NOMO-1 treated with dmso at 0.1 percent for 144 hours (cell line): ENCODE results near the gene RAB35.

Source experiments
- DNase-seq: peaks from one replicate; lab custom pipeline; 2025; ENCODE audit not compliant: unreplicated experiment; lab: John Stamatoyannopoulos, UW

The RAB35 gene

GRCh38 chr12:120090206-120090605 lies 26.3 kb downstream of the RAB35 start:
- DNase-seq = no peak

GRCh38 chr12:120089796-120090195 lies 26.8 kb downstream of the RAB35 start:
- DNase-seq = no peak

GRCh38 chr12:120089105-120089504 lies 27.4 kb downstream of the RAB35 start:
- no peak for DNase-seq

GRCh38 chr12:120086801-120087621 lies 29.5 kb downstream of the RAB35 start:
- DNase-seq = peak; percentile 99

- no peak for DNase-seq
Measured at GRCh38 chr12:120085920-120086645, 30.5 kb downstream of the RAB35 start.

- DNase-seq = no peak
Measured at GRCh38 chr12:120081641-120082040, 34.9 kb downstream of the RAB35 start.

GRCh38 chr12:120079411-120080400 lies 36.8 kb downstream of the RAB35 start:
- DNase-seq = no peak

- DNase-seq = no peak
Measured at GRCh38 chr12:120078868-120079267, 37.7 kb downstream of the RAB35 start.

- no peak for DNase-seq
Measured at GRCh38 chr12:120077260-120077659, 39.3 kb downstream of the RAB35 start.

- DNase-seq = no peak
Measured at GRCh38 chr12:120076651-120077050, 39.9 kb downstream of the RAB35 start.

- DNase-seq = no peak
Measured at GRCh38 chr12:120075034-120075616, 41.4 kb downstream of the RAB35 start.

- DNase-seq = no peak
Measured at GRCh38 chr12:120072472-120073249, 43.9 kb downstream of the RAB35 start.

- no peak for DNase-seq
Measured at GRCh38 chr12:120071493-120072020, 45.0 kb downstream of the RAB35 start.

- DNase-seq = no peak
Measured at GRCh38 chr12:120069278-120069677, 47.3 kb downstream of the RAB35 start.

GRCh38 chr12:120067901-120068300 lies 48.7 kb downstream of the RAB35 start:
- DNase-seq = no peak

- DNase-seq = no peak
Measured at GRCh38 chr12:120067084-120067869, 49.3 kb downstream of the RAB35 start.

- DNase-seq = no peak
Measured at GRCh38 chr12:120066341-120066740, 50.2 kb downstream of the RAB35 start.

- no peak for DNase-seq
Measured at GRCh38 chr12:120065472-120065871, 51.1 kb downstream of the RAB35 start.
